SIG-M5 treated with dmso at 0.1 percent for 504 hours (cell line): ENCODE data around the gene SLC35F5.
A peak's percentile ranks its signal among the peaks of the same experiment; 100 is the strongest.
"Not testable (repeated sequence)": the region's sequence is repeated elsewhere in the genome, so short reads cannot be mapped to it uniquely, and the experiment has no call there.

Source experiments
- DNase-seq: peaks from one replicate; lab custom pipeline; 2025; ENCODE audit not compliant: unreplicated experiment; lab: John Stamatoyannopoulos, UW

The SLC35F5 gene

GRCh38 chr2:113698892-113699447, 57.5 kb downstream of the SLC35F5 start:
- no peak for DNase-seq

DNA sequence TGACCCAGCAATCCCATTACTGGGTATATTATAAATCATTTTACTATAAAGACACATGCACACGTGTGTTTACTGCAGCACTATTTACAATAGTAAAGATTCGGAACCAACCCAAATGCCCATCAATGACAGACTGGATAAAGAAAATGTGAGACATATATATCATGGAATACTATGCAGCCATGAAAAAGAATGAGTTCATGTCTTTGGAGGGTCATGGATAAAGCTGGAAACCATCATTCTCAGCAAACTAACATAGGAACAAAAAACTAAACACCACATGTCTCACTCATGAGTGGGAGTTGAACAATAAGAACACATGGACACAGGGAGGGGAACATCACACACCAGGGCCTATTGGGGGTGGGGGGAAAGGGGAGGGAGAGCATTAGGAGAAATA, 58.2 kb downstream of the SLC35F5 start:
- DNase-seq = not testable (repeated sequence)

- DNase-seq = no peak
These were observed 58.9 kb downstream of the SLC35F5 start for GRCh38 chr2:113697516-113697915.

- DNase-seq = no peak
These were observed 62.0 kb downstream of the SLC35F5 start for GRCh38 chr2:113694438-113694837.

DNA sequence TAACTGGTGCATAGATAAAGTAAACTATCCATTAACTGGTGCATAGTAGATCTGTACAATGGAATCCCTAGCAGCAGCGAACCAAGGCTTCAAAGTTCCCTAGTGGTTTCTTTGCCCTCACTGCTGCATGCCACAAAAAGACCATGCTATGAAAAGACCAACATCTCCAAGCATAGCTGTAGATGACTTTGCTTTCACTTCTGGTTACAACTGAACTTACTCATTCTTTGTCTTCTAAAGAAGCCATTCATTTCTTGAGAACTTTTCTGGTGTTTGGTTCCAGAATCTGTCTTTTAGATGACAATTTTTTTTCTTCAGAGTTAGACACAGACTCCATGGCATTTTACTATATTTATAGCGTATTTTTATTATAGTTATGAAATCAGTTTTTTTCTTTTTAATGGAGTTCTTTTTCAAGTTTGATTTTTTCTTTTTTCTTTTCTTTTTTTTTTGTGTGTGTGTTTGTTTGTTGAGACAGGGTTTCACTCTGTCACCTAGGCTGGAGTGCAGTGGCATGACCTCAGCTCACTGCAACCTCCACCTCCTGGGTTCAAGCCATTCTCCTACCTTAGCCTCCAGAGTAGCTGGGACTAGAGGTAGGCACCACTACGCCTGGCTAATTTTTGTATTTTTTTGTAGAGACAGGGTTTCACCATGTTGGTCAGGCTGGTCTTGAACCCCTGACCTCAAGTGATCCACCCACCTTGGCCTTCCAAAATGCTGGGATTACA, 63.6 kb downstream of the SLC35F5 start:
- DNase-seq = peak; percentile 83

- DNase-seq = not testable (repeated sequence)
These were observed 65.6 kb downstream of the SLC35F5 start for GRCh38 chr2:113690871-113691270.

DNA sequence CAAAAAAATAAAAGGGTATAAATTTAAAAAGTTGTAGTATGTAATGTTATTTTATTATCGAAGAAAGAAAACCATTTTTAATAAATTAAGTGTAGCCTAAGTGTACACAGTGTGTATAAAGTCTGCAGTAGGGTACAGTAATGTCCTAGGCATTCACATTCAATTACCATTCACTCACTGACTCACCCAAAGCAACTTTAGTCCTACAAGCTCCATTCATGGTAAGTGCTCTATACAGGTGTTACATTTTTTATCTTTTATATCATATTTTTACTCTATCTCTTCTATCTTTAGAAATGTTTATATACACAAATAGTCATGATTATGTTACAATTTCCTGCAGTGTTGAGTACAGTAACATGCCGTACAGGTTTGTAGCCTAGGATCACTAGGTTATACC, 69.9 kb downstream of the SLC35F5 start:
- no peak for DNase-seq

GRCh38 chr2:113685471-113685870, 71.0 kb downstream of the SLC35F5 start:
- DNase-seq = no peak

DNA sequence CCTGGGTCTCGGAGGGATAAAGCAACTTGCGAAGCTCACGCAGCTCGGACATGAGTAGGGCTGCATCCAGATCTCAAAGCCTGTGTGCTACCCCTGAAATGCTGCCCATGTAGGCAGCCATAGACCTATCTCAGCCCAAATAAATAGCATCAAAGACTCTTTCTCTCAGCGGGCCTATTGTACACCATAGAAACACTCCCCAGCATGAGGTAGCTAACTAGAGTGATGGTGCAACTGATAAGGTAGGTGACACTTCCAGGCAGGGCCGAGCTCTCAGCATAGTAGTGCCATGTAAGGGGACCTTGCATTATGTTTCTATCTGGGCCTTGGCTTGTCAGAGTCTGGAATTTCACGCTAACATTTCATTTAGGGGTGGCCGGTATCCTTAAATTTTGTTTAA, 77.0 kb downstream of the SLC35F5 start:
- no peak for DNase-seq

DNA sequence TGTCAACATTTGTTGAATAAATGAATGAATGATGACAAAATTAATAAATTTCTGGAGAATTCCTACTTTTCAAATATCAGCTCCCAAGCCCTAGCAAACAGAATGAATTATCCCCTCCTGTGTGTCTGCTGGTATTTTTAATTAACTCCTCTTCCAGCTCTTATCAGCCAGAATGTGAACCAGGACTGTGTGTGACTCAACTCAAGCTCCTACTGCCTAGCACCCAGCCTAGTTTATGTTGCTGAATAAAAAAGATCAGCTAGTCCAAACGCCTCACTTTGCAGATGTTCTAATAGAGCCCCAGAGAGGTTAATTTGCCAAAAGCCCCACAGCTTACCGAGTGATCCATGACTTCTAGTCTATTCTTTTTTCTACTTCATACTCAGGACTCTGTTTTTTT, 79.1 kb downstream of the SLC35F5 start:
- no peak for DNase-seq

GRCh38 chr2:113676623-113677266, 79.7 kb downstream of the SLC35F5 start:
- no peak for DNase-seq

DNA sequence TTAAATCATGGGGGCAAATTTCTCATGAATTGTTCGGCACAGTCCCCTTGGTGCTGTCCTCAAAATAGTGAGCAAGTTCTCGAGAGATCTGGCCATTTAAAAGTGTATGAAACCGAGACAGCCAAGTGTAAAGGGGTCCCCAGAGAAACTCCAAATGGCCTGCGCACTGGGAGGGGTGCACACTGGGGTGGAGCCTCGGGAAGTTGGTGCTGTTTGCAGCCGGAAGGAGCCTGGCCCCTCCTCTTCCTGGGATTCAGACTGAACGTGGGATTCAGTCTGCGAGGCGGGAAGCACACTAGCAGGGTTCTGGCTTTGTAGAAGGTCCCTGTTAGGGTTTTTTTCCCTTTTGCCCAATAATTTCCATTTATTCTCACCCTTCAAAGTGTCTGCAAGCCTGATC, 80.6 kb downstream of the SLC35F5 start:
- no peak for DNase-seq

DNA sequence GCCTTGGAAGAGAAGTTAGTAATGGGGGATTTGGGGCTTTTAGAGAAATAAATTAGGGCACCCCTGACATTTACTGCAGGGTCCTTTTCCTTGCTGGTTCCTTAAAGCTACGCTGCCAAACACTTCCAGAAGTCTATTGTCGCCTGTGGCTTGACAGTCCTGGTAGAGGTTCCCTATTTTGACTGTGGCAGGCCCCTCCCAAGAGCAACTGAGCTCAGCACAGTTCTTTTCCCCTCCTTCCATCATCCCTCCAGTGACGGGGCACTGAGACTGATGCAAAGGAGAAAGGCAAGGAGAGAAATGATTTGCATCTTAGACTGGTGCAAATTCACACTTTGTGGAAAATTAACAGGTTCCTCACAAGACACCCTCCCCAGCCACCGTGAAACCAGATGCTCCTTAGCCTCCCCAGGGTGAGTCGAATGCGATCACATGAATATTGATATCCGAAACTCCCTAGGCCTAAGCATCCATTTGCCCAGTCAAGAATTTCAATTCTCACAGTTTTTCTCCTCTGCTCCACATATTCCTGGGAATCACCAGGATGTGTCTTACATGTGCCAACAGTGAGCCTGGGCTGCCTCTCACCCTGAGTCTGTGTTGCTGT, 84.0 kb downstream of the SLC35F5 start:
- DNase-seq = no peak

DNA sequence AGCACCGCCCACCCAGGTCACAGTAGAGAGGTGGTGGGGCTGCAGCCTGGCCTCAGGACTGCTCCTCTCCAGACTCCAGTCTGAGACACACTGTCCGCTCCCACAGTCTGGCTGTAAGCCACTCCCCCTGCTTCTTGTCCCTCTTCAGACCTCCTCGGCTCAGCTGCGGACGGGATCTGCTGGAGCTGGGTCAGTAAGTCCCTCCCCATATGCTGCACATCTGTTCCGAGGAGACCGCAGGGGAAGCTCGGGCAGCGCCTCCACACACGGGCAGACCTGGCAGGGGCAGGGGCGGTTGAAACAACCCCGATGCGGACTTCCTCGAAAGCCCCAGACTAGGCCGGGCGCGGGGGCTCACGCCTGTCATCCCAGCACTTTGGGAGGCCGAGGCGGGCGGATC, 87.4 kb downstream of the SLC35F5 start:
- DNase-seq = not testable (repeated sequence)

- DNase-seq = not testable (repeated sequence)
These were observed 91.5 kb downstream of the SLC35F5 start for GRCh38 chr2:113664761-113665533.

DNA sequence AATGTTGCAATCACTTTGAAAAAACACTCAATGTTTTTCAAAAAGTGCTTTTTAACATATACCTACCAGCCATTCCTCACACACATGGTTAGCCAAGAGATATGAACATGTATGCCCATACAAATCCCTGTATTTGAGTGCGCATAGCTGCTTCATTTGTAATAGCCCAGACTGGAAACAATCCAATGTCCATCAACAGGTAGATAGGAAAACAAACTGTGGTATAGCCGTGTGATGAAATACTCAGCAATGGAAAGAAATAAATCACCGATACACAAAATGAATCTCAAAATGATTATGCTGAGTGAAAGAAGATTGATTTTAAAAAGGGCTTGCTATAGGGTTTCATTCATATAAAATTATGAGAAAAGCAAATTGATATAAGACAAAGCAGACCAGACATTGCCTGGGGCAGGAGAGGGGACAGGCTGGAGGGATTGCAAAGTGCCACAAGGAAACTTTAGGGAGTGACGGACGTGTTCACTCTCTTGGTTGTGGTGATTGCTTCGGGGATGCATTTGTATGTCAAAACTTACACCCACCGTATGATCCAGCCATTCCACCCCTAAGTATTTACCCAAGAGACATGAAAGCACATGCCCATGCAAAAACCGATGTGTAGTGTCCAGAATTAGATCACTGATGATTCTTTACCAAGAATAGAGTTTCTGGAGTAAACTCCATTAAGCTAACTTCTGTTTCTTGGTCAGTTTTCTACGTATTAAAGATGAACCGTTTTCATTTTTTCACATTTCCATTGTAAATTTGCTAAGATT, 93.0 kb downstream of the SLC35F5 start:
- DNase-seq = not testable (repeated sequence)
